NB4 (cell line): ENCODE measurements around the gene CPXM1.

ENCODE experiments used
- DNase-seq: peaks from one replicate; pipeline ENCODE4 v3.0.0; 2010; ENCODE audit warnings: low read depth
- H3K4me3 ChIP-seq: one replicate; pipeline ENCODE4 v1.5.1; 2011; ENCODE audit warnings: mild to moderate bottlenecking, low read depth, low read length, moderate library complexity
- MYC ChIP-seq: IDR thresholded peaks from 2 replicates; pipeline ENCODE4 v1.6.1; 2011; ENCODE audit warnings: low read depth, low read length
- POLR2A ChIP-seq: IDR thresholded peaks from 2 replicates; pipeline ENCODE4 v1.6.1; 2011; ENCODE audit warnings: mild to moderate bottlenecking; ENCODE audit not compliant: insufficient read length; ENCODE audit errors: extremely low read depth
- TF ChIP-seq, protein P1 (sequence below): IDR thresholded peaks from one replicate; pipeline ENCODE4 v1.5.1; 2012; ENCODE audit warnings: low read depth, low read length
- TF ChIP-seq, protein P2 (sequence below): IDR thresholded peaks from 2 replicates; pipeline ENCODE4 v1.6.1; 2011; ENCODE audit warnings: low read depth, low read length

The CPXM1 gene

DNA sequence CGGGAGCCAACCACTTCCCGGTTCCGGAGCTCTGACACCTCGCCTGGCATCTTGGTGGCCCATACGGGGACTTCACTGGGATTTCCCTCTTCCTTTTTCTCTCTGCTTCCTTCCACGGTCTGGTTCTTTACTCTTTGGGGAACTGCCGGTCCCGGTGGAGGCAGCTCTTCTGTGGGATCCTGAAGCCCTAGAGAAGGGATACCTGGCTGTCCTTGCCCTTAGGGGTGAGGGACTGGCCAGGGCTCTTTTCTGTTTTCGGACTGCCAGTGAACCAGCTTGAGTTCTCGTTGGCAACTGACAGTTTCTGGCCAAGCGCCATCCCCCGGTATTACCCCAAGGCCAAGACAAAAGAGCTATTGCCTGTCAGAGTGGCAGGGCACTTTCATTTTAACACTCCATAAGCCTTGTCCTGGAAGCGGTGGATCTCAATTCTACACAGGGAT, 880 bp upstream of the CPXM1 start:
- TF ChIP-seq, protein P1, sequence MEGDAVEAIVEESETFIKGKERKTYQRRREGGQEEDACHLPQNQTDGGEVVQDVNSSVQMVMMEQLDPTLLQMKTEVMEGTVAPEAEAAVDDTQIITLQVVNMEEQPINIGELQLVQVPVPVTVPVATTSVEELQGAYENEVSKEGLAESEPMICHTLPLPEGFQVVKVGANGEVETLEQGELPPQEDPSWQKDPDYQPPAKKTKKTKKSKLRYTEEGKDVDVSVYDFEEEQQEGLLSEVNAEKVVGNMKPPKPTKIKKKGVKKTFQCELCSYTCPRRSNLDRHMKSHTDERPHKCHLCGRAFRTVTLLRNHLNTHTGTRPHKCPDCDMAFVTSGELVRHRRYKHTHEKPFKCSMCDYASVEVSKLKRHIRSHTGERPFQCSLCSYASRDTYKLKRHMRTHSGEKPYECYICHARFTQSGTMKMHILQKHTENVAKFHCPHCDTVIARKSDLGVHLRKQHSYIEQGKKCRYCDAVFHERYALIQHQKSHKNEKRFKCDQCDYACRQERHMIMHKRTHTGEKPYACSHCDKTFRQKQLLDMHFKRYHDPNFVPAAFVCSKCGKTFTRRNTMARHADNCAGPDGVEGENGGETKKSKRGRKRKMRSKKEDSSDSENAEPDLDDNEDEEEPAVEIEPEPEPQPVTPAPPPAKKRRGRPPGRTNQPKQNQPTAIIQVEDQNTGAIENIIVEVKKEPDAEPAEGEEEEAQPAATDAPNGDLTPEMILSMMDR: no peak
- TF ChIP-seq MYC: no peak
- no peak for TF ChIP-seq POLR2A
- TF ChIP-seq, protein P2, sequence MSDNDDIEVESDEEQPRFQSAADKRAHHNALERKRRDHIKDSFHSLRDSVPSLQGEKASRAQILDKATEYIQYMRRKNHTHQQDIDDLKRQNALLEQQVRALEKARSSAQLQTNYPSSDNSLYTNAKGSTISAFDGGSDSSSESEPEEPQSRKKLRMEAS: no peak
- DNase-seq: peak; percentile 56
- H3K4me3 ChIP-seq: peak overlapping the region; percentile 73

DNA sequence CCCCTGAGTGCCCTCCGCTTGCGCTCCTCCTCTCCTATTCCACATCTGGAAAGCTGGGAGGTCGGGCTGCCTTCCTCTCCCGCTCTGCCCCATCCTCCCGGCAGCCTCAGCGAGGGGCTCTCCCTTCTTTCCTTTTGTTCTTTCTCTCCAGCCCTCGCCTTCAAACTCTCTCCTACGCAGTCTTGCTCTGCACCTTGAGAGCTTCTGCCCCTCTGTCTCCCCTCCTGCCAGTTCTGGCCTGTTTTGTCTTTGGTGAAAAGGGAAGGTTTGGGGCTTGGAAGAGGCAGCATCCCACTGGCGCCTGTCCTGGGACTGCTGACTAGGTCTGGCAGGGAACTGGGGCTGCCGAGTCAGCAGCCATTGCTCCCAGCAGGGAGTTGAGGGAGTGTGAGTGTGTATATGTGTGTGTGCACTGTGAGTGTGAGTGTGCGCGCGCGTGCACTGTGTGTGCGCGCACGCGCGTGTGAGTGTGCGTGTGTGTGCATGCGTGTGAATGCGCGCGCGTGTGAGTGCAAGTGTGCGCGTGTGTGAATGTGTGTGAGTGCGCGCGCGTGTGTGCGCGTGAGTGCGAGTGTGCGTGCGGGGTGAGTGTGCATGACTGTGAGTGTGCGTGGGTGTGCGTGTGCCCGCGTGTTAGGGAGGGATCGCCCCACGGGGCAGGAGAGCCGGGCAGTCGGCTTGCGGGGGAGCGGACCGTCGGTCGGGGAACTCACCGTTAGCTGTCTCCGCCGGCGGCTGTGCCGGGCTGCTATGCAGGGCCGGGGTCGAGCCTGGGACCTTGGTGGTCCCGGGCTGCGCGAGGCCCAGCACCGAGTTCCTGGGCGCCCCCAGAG, 523 bp downstream of the CPXM1 start:
- TF ChIP-seq, protein P2: peak; percentile 77
- TF ChIP-seq MYC: no peak; the same call in none of the 2 replicates
- peak; percentile 58 for DNase-seq
- peak overlapping the region; percentile 83 for H3K4me3 ChIP-seq

DNA sequence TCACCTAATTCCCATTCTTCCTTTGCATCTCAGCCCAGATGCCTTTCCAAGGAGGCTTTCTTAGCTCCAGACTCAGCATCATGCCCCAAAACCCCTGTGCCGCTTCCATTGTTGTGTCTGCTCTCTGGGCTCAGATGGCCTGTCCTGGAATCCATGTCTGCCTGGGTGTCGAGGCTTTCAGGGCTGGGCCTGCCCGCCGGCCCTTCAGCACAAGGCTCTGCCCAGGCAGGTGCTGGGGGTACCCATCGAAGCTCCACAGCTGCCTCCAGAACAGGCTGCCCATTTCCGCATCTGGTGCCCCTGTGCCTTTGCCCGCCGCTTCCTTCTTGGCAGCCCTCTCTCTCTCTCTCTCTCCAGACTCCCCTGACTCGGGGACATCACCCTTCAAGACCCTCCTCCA, 1.2 kb downstream of the CPXM1 start:
- no peak for TF ChIP-seq POLR2A
- TF ChIP-seq MYC: no peak
- TF ChIP-seq, protein P2: no peak
- TF ChIP-seq, protein P1: no peak
- peak; percentile 30 for DNase-seq
- H3K4me3 ChIP-seq: peak overlapping the region; percentile 83

DNA sequence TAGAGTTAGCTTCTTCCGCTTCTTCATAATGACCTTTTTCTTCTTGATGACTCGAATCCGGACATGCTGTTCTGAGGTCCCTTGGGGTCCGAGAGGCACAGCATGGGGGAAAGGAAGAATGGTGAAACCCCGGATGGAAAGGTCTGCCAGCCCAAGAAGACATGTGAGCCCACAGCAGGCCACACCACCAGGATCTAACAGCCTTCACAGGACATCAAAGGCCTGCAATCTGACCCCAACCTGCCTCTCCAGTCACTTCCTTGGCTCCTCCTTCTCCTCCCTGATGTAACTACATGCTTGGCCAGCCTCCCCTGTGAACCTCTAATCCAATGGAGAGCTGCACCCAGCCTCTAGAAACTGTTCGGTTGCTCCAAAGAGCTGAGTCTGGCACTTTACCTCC, 1.6 kb downstream of the CPXM1 start:
- peak; percentile 94 for DNase-seq

DNA sequence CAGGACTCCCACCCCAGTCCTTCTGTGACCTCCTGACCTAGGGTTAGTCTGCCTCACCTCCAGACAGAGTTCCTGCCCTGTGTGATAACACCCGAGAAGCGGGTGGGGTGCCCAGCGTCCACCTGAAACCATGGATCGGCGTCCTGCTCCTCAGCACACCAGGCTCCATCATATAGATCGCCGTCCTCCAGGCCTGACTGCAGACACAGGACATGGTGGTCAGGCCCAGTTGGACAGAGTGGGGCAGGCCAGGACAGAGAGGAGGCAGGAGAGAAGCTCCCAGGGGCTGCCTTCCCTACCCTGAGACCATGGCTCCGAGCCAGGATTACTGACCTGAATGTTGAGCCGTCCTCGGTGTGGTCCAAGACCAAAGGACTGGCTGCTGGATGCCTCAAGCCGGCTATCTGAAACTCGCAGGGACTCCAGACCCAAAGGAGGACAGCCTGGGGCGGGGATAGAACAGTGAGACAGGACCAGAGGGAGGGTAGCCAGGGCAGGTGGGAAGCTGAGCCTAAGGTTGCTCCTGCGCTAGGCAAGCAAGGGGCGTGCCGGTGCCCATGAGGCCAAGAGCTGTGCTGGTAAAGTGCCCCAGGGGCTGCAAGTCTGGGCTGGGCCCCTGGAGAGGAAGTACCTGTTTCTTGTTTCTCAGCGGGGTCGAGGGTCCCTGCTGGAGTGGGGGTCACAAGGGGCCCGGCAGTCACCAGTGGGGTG, 2.2 kb downstream of the CPXM1 start:
- peak overlapping the region; percentile 25 for H3K4me3 ChIP-seq
- TF ChIP-seq, protein P2: no peak; the same call in 1 of the 2 replicates
- TF ChIP-seq, protein P1: no peak
- no peak for TF ChIP-seq POLR2A
- no peak for TF ChIP-seq MYC
- no peak for DNase-seq

More for the DNA sequence above, 1.6 kb downstream of the CPXM1 start:
- TF ChIP-seq POLR2A: peak; percentile 27
- peak; percentile 78 for TF ChIP-seq MYC
- TF ChIP-seq, protein P2: peak; percentile 84
- TF ChIP-seq, protein P1: no peak
- peak overlapping the region; percentile 83 for H3K4me3 ChIP-seq
